ENCODE results near the gene TTC17. TPM values are rescaled to one million over a fixed set of nuclear protein-coding genes. Genes with fewer than 3 reads are reported as not detected.
"Not testable (repeated sequence)": the region's sequence is repeated elsewhere in the genome, so short reads cannot be mapped to it uniquely, and the experiment has no call there.

TTC17 gene
- total RNA-seq, 1 experiment from 2014 or later, result 154 TPM

- not testable (repeated sequence) for H3K9me2 ChIP-seq (replicated peaks; ENCODE audit: insufficient read depth, low read length); H3K9me3 ChIP-seq (ENCODE audit: low read length); H4K20me1 ChIP-seq (ENCODE audit: insufficient read depth, low read depth, low read length); H3K27me3 ChIP-seq (ENCODE audit: low read length); H2AFZ ChIP-seq (ENCODE audit: low read length); H3K9ac ChIP-seq (ENCODE audit: low read length); DNase-seq; H3K4me3 ChIP-seq (ENCODE audit: low read length); H3K36me3 ChIP-seq (ENCODE audit: insufficient read depth, low read length); H3K79me2 ChIP-seq (ENCODE audit: low read length); H3K4me2 ChIP-seq (ENCODE audit: low read depth, low read length, poor library complexity, severe bottlenecking); H3K27ac ChIP-seq (ENCODE audit: low read length); H3K4me1 ChIP-seq (ENCODE audit: low read length)
Observed at GRCh38 chr11:43351426-43351825, 7.3 kb upstream of the TTC17 start.

- no peaks in the 10 kb centered on the region for H3K36me3 ChIP-seq (ENCODE audit: insufficient read depth, low read length)
- H3K9ac ChIP-seq (ENCODE audit: low read length), result no peak overlapping the region
- no peaks in the 10 kb centered on the region for H3K9me2 ChIP-seq (replicated peaks; ENCODE audit: insufficient read depth, low read length)
- no peaks in the 10 kb centered on the region for H3K9me3 ChIP-seq (ENCODE audit: low read length)
- peaks cover 18% of the 10 kb centered on the region for H3K4me1 ChIP-seq (ENCODE audit: low read length)
- H3K27me3 ChIP-seq (ENCODE audit: low read length), result no peaks in the 10 kb centered on the region
- peaks cover 15% of the 10 kb centered on the region for H3K79me2 ChIP-seq (ENCODE audit: low read length)
- H2AFZ ChIP-seq (ENCODE audit: low read length), result no peak overlapping the region
- DNase-seq, result no peak
- H3K27ac ChIP-seq (ENCODE audit: low read length), result no peak overlapping the region
- peaks cover under 1% of the 10 kb centered on the region; the same call in 1 of the 2 replicates for H4K20me1 ChIP-seq (ENCODE audit: insufficient read depth, low read depth, low read length)
- no peak overlapping the region for H3K4me3 ChIP-seq (ENCODE audit: low read length)
- no peak overlapping the region for H3K4me2 ChIP-seq (ENCODE audit: low read depth, low read length, poor library complexity, severe bottlenecking)
Observed at GRCh38 chr11:43354311-43354710, 4.4 kb upstream of the TTC17 start.

DNA sequence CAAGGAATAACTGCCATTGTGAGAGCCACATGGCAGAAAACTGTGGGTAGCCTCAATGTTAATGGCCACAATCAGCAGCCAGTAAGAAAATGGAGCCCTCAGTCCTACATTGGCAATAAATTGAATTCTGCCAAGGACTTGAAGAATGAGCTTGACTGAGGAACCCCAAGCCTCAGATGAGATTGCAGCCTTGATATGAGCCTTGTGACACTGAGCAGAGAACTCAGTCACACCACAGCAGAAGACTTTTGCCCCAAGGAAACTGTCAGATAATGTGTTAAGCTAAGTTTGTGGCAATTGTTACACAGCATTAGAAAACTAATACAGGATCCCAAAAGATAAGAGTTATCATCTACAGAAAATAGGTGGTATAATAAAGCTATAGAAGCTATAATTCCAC, 2.4 kb upstream of the TTC17 start:
- Histone ChIP-seq H3K9ac (ENCODE audit: low read length) (no peak overlapping the region), H3K4me1 (ENCODE audit: low read length) (peaks cover 34% of the 10 kb centered on the region), H3K27me3 (ENCODE audit: low read length) (no peaks in the 10 kb centered on the region), H4K20me1 (ENCODE audit: insufficient read depth, low read depth, low read length) (peaks cover 14% of the 10 kb centered on the region; the same call in 1 of the 2 replicates), H3K9me3 (ENCODE audit: low read length) (no peaks in the 10 kb centered on the region), H3K27ac (ENCODE audit: low read length) (no peak overlapping the region), H2AFZ (ENCODE audit: low read length) (no peak overlapping the region), H3K4me2 (ENCODE audit: low read depth, low read length, poor library complexity, severe bottlenecking) (no peak overlapping the region), H3K36me3 (ENCODE audit: insufficient read depth, low read length) (no peaks in the 10 kb centered on the region), H3K4me3 (ENCODE audit: low read length) (no peak overlapping the region), H3K9me2 (replicated peaks; ENCODE audit: insufficient read depth, low read length) (no peaks in the 10 kb centered on the region), H3K79me2 (ENCODE audit: low read length) (peaks cover 35% of the 10 kb centered on the region)
- DNase-seq, result no peak

GRCh38 chr11:43358279-43358800, 380 bp upstream of the TTC17 start:
- H3K27ac ChIP-seq (ENCODE audit: low read length), result 0 out of 2 replicates have a peak overlapping the region, but pooled peaks have one; percentile 45
- peak overlapping the region; percentile 98 for H3K4me2 ChIP-seq (ENCODE audit: low read depth, low read length, poor library complexity, severe bottlenecking)
- no peaks in the 10 kb centered on the region for H3K27me3 ChIP-seq (ENCODE audit: low read length)
- H3K36me3 ChIP-seq (ENCODE audit: insufficient read depth, low read length), result peaks cover 2% of the 10 kb centered on the region; the same call in 1 of the 2 replicates
- DNase-seq, result peak; percentile 51
- peak overlapping the region; percentile 67; the same call in 1 of the 2 replicates for H2AFZ ChIP-seq (ENCODE audit: low read length)
- peaks cover 30% of the 10 kb centered on the region for H3K4me1 ChIP-seq (ENCODE audit: low read length)
- H4K20me1 ChIP-seq (ENCODE audit: insufficient read depth, low read depth, low read length), result peaks cover 14% of the 10 kb centered on the region; the same call in 1 of the 2 replicates
- peak overlapping the region; percentile 97 for H3K4me3 ChIP-seq (ENCODE audit: low read length)
- H3K9ac ChIP-seq (ENCODE audit: low read length), result peak overlapping the region; percentile 94
- peaks cover 55% of the 10 kb centered on the region for H3K79me2 ChIP-seq (ENCODE audit: low read length)
- no peaks in the 10 kb centered on the region for H3K9me2 ChIP-seq (replicated peaks; ENCODE audit: insufficient read depth, low read length)
- no peaks in the 10 kb centered on the region for H3K9me3 ChIP-seq (ENCODE audit: low read length)

- Histone ChIP-seq H3K9me2 (replicated peaks; ENCODE audit: insufficient read depth, low read length) (no peaks in the 10 kb centered on the region), H3K27me3 (ENCODE audit: low read length) (no peaks in the 10 kb centered on the region), H3K4me2 (ENCODE audit: low read depth, low read length, poor library complexity, severe bottlenecking) (peak overlapping the region; percentile 98), H2AFZ (ENCODE audit: low read length) (peak overlapping the region; percentile 80; the same call in 1 of the 2 replicates), H3K9ac (ENCODE audit: low read length) (peak overlapping the region; percentile 94), H3K4me1 (ENCODE audit: low read length) (peaks cover 30% of the 10 kb centered on the region), H4K20me1 (ENCODE audit: insufficient read depth, low read depth, low read length) (peaks cover 14% of the 10 kb centered on the region; the same call in 1 of the 2 replicates), H3K4me3 (ENCODE audit: low read length) (peak overlapping the region; percentile 97), H3K36me3 (ENCODE audit: insufficient read depth, low read length) (peaks cover 5% of the 10 kb centered on the region; the same call in 1 of the 2 replicates), H3K79me2 (ENCODE audit: low read length) (peaks cover 66% of the 10 kb centered on the region), H3K9me3 (ENCODE audit: low read length) (no peaks in the 10 kb centered on the region), H3K27ac (ENCODE audit: low read length) (peak overlapping the region; percentile 68)
- DNase-seq, result peak; percentile 68
Observed at GRCh38 chr11:43359422-43359818, 700 bp downstream of the TTC17 start.

GRCh38 chr11:43360361-43361032, 1.8 kb downstream of the TTC17 start:
- Histone ChIP-seq H3K4me2 (ENCODE audit: low read depth, low read length, poor library complexity, severe bottlenecking) (peak overlapping the region; percentile 98), H3K36me3 (ENCODE audit: insufficient read depth, low read length) (peaks cover 8% of the 10 kb centered on the region), H3K27me3 (ENCODE audit: low read length) (no peaks in the 10 kb centered on the region), H3K27ac (ENCODE audit: low read length) (peak overlapping the region; percentile 68), H3K4me1 (ENCODE audit: low read length) (peaks cover 33% of the 10 kb centered on the region), H3K79me2 (ENCODE audit: low read length) (peaks cover 76% of the 10 kb centered on the region), H3K9ac (ENCODE audit: low read length) (peak overlapping the region; percentile 94), H3K9me3 (ENCODE audit: low read length) (no peaks in the 10 kb centered on the region), H3K9me2 (replicated peaks; ENCODE audit: insufficient read depth, low read length) (no peaks in the 10 kb centered on the region), H3K4me3 (ENCODE audit: low read length) (peak overlapping the region; percentile 97), H4K20me1 (ENCODE audit: insufficient read depth, low read depth, low read length) (peaks cover 14% of the 10 kb centered on the region; the same call in 1 of the 2 replicates), H2AFZ (ENCODE audit: low read length) (no peak overlapping the region)
- no peak for DNase-seq

DNA sequence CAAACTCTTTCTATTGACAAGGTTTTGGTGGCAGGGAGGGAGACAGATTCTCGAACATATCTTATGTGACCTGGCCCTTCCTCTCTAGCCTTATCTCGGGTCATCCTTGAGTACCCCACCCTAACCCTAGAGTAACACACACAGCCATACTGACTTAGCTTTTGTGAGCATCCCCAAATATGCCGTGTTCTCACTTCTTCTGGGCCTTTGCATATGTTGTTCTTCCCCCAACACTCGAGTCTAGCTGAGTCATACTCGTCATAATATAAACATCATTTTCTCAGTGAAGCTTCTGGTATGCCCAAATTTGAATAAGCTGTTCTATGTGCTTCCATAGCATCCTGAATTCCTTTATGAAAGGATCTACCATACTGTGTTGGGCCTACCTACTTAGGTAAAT, 8.0 kb downstream of the TTC17 start:
- Histone ChIP-seq H3K36me3 (ENCODE audit: insufficient read depth, low read length) (peaks cover 23% of the 10 kb centered on the region), H3K27me3 (ENCODE audit: low read length) (no peaks in the 10 kb centered on the region), H3K27ac (ENCODE audit: low read length) (peak overlapping the region; percentile 68), H4K20me1 (ENCODE audit: insufficient read depth, low read depth, low read length) (peaks cover 15% of the 10 kb centered on the region), H3K9me2 (replicated peaks; ENCODE audit: insufficient read depth, low read length) (no peaks in the 10 kb centered on the region), H3K9ac (ENCODE audit: low read length) (peak overlapping the region; percentile 3), H3K9me3 (ENCODE audit: low read length) (no peaks in the 10 kb centered on the region), H3K4me3 (ENCODE audit: low read length) (peak overlapping the region; percentile 21; the same call in 1 of the 2 replicates), H3K4me2 (ENCODE audit: low read depth, low read length, poor library complexity, severe bottlenecking) (peak overlapping the region; percentile 50), H2AFZ (ENCODE audit: low read length) (no peak overlapping the region), H3K79me2 (ENCODE audit: low read length) (peaks cover 99% of the 10 kb centered on the region), H3K4me1 (ENCODE audit: low read length) (peaks cover 42% of the 10 kb centered on the region)
- DNase-seq, result peak; percentile 51

DNA sequence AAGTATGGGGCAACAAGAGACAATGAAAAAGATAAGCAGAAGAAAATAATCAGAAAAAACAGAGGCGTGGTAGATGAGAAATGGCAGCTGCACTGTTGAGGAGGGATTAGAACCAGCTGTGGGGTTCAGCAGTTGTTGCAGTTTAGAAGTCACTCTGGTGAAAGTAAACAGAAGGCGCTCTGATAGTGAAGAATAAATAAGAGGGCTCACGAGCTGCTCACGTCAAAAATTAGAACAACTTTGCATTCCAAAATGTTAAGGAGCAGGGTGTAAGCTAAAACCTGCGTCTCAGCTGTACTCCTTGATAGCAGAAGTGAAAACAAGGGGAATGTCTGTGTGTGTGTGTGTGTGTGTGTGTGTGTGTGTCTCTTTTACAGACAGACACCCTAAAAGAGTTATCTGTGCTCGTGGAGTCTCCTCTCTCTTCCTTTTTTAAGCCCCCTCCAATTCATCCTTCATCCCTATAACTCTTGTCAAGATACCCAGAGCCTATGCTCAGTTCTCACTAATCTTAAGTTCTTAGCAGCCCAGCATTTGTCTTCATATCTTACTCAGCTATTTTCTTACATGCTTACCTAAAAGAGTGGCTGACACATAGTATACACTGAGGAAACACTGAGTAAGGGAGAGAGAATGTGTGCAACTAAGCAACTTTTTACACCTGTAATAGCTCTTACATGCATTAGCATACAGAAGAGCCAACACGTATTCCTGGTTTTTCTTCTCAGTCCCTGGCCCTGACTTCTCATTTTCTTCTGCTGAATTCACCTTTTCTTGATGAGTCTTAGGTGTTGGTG, 8.9 kb downstream of the TTC17 start:
- no peaks in the 10 kb centered on the region for H3K9me3 ChIP-seq (ENCODE audit: low read length)
- peaks cover 19% of the 10 kb centered on the region for H4K20me1 ChIP-seq (ENCODE audit: insufficient read depth, low read depth, low read length)
- no peak overlapping the region for H2AFZ ChIP-seq (ENCODE audit: low read length)
- H3K36me3 ChIP-seq (ENCODE audit: insufficient read depth, low read length), result peaks cover 28% of the 10 kb centered on the region
- peaks cover 98% of the 10 kb centered on the region for H3K79me2 ChIP-seq (ENCODE audit: low read length)
- H3K9ac ChIP-seq (ENCODE audit: low read length), result peak overlapping the region; percentile 3
- no peaks in the 10 kb centered on the region for H3K27me3 ChIP-seq (ENCODE audit: low read length)
- DNase-seq, result peak; percentile 80
- H3K4me1 ChIP-seq (ENCODE audit: low read length), result peaks cover 41% of the 10 kb centered on the region
- H3K9me2 ChIP-seq (replicated peaks; ENCODE audit: insufficient read depth, low read length), result no peaks in the 10 kb centered on the region
- H3K4me2 ChIP-seq (ENCODE audit: low read depth, low read length, poor library complexity, severe bottlenecking), result peak overlapping the region; percentile 50
- peak overlapping the region; percentile 21; the same call in 1 of the 2 replicates for H3K4me3 ChIP-seq (ENCODE audit: low read length)
- peak overlapping the region; percentile 68 for H3K27ac ChIP-seq (ENCODE audit: low read length)
